ENCODE measurements around the gene LEPROT.
"Not testable (repeated sequence)": the region's sequence is repeated elsewhere in the genome, so short reads cannot be mapped to it uniquely, and the experiment has no call there.

LEPROT gene

GRCh38 chr1:65420590-65421350 lies at the start of gene LEPROT, which contains the start of gene LEPR:
TSS of gene LEPROT (plus strand) at chr1:65420668. CDS start at chr1:65420725, 57 bp downstream.
TSS of gene LEPR (plus strand) at chr1:65420668. CDS start at chr1:65565566, 144,898 bp downstream.
- no peak for DNase-seq (ENCODE audit: low read depth)

- DNase-seq (ENCODE audit: low read depth): no peak
Observed at GRCh38 chr1:65371544-65371943, 48.9 kb upstream of the LEPROT start.

- no peak for DNase-seq (ENCODE audit: low read depth)
Observed at GRCh38 chr1:65372557-65372956, 47.9 kb upstream of the LEPROT start.

- DNase-seq (ENCODE audit: low read depth): no peak
Observed at GRCh38 chr1:65377496-65378246, 42.8 kb upstream of the LEPROT start.

GRCh38 chr1:65378247-65378946 lies 42.1 kb upstream of the LEPROT start:
- no peak for DNase-seq (ENCODE audit: low read depth)

GRCh38 chr1:65384426-65384825 lies 36.0 kb upstream of the LEPROT start:
- not testable (repeated sequence) for DNase-seq (ENCODE audit: low read depth)

GRCh38 chr1:65386439-65386838 lies 34.0 kb upstream of the LEPROT start:
- DNase-seq (ENCODE audit: low read depth): no peak

GRCh38 chr1:65387821-65388220 lies 32.6 kb upstream of the LEPROT start:
- DNase-seq (ENCODE audit: low read depth): no peak

GRCh38 chr1:65388908-65389695 lies 31.4 kb upstream of the LEPROT start:
- DNase-seq (ENCODE audit: low read depth): no peak

- DNase-seq (ENCODE audit: low read depth): no peak
Observed at GRCh38 chr1:65392497-65392896, 28.0 kb upstream of the LEPROT start.

GRCh38 chr1:65393347-65393746 lies 27.1 kb upstream of the LEPROT start:
- DNase-seq (ENCODE audit: low read depth): no peak

- no peak for DNase-seq (ENCODE audit: low read depth)
Observed at GRCh38 chr1:65393928-65394327, 26.5 kb upstream of the LEPROT start.

- DNase-seq (ENCODE audit: low read depth): peak; percentile 60
Observed at GRCh38 chr1:65395887-65396612, 24.4 kb upstream of the LEPROT start.

GRCh38 chr1:65398083-65398482 lies 22.4 kb upstream of the LEPROT start:
- DNase-seq (ENCODE audit: low read depth): no peak

GRCh38 chr1:65399003-65399402 lies 21.5 kb upstream of the LEPROT start:
- no peak for DNase-seq (ENCODE audit: low read depth)

- no peak for DNase-seq (ENCODE audit: low read depth)
Observed at GRCh38 chr1:65401612-65402011, 18.9 kb upstream of the LEPROT start.

- no peak for DNase-seq (ENCODE audit: low read depth)
Observed at GRCh38 chr1:65404941-65405340, 15.5 kb upstream of the LEPROT start.

- no peak for DNase-seq (ENCODE audit: low read depth)
Observed at GRCh38 chr1:65407877-65408276, 12.6 kb upstream of the LEPROT start.

- no peak for DNase-seq (ENCODE audit: low read depth)
Observed at GRCh38 chr1:65409314-65409713, 11.2 kb upstream of the LEPROT start.

- DNase-seq (ENCODE audit: low read depth): no peak
Observed at GRCh38 chr1:65409816-65410326, 10.6 kb upstream of the LEPROT start.
